ENCODE data around the gene STX1B. TPM values are rescaled to one million over a fixed set of nuclear protein-coding genes. Genes with fewer than 3 reads are reported as not detected.

The STX1B gene
- total and polyA plus RNA-seq, 2 experiments from 2014 or later = 5.6 to 13.7 TPM

DNA sequence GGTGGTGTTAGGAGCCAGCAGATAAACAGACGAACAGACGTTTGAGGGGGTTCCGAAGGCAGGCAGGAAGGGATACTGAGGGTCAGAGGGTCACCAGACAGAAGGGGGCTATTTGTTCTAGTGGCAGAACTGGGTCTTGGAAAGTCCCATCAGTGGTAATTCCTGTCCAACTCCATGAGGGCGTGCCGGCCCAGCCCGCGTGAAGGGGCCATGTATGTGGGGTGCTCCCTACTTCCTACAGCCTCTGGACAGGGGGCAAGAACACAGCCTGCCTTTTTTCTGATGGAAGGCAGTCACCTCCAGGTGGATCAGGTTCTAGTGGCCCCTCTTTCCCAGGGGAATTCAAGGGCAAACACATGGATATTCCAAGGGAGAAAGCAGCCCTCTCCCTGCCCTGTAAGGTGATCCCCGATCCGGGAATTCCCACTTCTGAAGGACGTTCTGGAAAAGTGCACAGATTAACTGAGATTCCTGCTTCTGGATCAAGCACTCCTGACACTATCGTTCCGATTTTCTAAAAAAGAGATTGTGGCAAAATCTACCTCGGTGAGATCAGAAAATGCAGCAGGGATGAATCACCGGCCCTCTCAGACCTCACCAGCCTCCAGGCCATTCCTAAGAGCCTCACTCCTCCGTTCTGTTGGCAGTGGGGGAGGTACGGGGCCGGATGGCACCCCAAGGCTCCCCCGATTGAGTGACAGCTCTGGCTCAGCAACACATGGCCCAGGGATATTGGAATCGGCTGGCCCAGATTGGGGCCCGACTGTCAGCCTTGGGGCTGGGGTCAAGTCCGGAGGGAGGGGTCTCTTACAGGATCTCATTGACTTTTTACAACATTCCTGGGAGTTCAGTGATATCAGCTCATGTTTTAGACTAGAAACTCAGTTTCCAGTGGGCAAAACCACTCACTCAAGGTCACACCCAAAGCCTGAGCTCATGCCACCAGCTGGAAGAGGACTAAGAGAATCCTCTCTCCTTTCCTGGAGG lies 12.4 kb downstream of the STX1B start:
- TF ChIP-seq CTCF (IDR thresholded peaks at IDR 0.05; ENCODE audit: low read depth, low read length) = no peak
- Histone ChIP-seq H3K4me1 (ENCODE audit: low read depth) (peaks cover 8% of the 10 kb centered on the region), H3K36me3 (no peaks in the 10 kb centered on the region), H3K9me3 (ENCODE audit: low read depth) (no peaks in the 10 kb centered on the region), H3K4me3 (no peak overlapping the region), H3K27ac (no peak overlapping the region), H3K27me3 (peaks cover 14% of the 10 kb centered on the region)
- peak in 1 of 2 donors; percentile 66 for DNase-seq (ENCODE audit: low read depth in 1 of 2, low spot score in 1 of 2)

GRCh38 chr16:30996985-30997724 lies 13.3 kb downstream of the STX1B start:
- H3K9me3 ChIP-seq (ENCODE audit: low read depth) = no peaks in the 10 kb centered on the region
- no peak for TF ChIP-seq CTCF (IDR thresholded peaks at IDR 0.05; ENCODE audit: low read depth, low read length)
- no peaks in the 10 kb centered on the region for H3K36me3 ChIP-seq
- peak; percentile 68 to 76 for DNase-seq (ENCODE audit: low read depth in 1 of 2, low spot score in 1 of 2)
- H3K27me3 ChIP-seq = peaks cover 14% of the 10 kb centered on the region
- no peak overlapping the region for H3K27ac ChIP-seq
- peak overlapping the region; percentile 30 for H3K4me3 ChIP-seq
- H3K4me1 ChIP-seq (ENCODE audit: low read depth) = peaks cover 8% of the 10 kb centered on the region

DNA sequence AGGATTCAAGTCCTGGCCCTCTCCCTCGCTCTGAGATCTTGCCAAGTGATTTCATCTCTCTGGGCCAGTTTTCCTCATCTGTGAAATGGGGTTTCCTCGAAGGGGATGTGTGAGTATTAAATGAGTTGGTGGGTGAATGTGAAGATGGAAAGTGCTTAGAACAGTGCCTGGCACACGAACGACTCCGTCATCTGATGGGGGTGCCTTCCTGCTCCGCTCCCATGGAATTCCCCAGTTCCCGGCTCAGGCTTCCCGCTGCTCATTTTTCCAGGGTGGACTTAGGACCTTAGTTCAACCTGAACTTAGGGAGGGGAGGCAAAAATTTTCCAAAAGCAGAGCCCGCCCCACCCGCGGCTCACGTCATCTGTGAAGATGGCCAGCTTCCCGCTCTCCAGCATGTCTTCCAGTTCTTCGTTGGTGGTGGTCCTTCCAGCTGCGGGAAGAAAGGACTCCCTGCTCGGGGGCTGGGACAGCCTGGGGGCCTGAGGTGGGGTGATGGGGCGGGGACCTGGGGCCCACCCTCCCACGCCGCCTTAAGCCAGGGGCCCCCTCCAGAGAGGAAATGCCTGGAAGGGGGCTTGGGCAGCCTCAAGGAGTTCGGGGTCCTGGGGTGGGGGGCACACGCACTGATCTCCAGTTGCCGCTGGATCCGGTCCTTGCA lies 14.0 kb downstream of the STX1B start:
- Histone ChIP-seq H3K4me1 (ENCODE audit: low read depth) (peaks cover 4% of the 10 kb centered on the region), H3K36me3 (no peaks in the 10 kb centered on the region), H3K27me3 (peaks cover 14% of the 10 kb centered on the region), H3K4me3 (peak overlapping the region; percentile 30), H3K9me3 (ENCODE audit: low read depth) (no peaks in the 10 kb centered on the region), H3K27ac (no peak overlapping the region)
- TF ChIP-seq CTCF (IDR thresholded peaks at IDR 0.05; ENCODE audit: low read depth, low read length) = no peak
- no peak for DNase-seq (ENCODE audit: low read depth in 1 of 2, low spot score in 1 of 2)

GRCh38 chr16:30995927-30996323 lies 14.5 kb downstream of the STX1B start:
- peaks cover 4% of the 10 kb centered on the region for H3K4me1 ChIP-seq (ENCODE audit: low read depth)
- peaks cover 14% of the 10 kb centered on the region for H3K27me3 ChIP-seq
- no peak overlapping the region for H3K4me3 ChIP-seq
- no peak overlapping the region for H3K27ac ChIP-seq
- DNase-seq (ENCODE audit: low read depth in 1 of 2, low spot score in 1 of 2) = no peak
- H3K9me3 ChIP-seq (ENCODE audit: low read depth) = no peaks in the 10 kb centered on the region
- no peaks in the 10 kb centered on the region for H3K36me3 ChIP-seq
- TF ChIP-seq CTCF (IDR thresholded peaks at IDR 0.05; ENCODE audit: low read depth, low read length) = no peak

Data from cardiac muscle cell (in vitro differentiated cells and primary cell).